SIG-M5 treated with dmso at 0.1 percent for 504 hours (cell line): ENCODE results near the gene CAPN11.

Experiments
- DNase-seq: peaks from one replicate; lab custom pipeline; 2025; ENCODE audit not compliant: unreplicated experiment; lab: John Stamatoyannopoulos, UW

CAPN11 gene

GRCh38 chr6:44158770-44159228, at the start of gene CAPN11:
Gene CAPN11, plus strand, starts transcription at chr6:44158820. Its CDS starts 29 bp downstream, at chr6:44158849.
- no peak for DNase-seq

DNA sequence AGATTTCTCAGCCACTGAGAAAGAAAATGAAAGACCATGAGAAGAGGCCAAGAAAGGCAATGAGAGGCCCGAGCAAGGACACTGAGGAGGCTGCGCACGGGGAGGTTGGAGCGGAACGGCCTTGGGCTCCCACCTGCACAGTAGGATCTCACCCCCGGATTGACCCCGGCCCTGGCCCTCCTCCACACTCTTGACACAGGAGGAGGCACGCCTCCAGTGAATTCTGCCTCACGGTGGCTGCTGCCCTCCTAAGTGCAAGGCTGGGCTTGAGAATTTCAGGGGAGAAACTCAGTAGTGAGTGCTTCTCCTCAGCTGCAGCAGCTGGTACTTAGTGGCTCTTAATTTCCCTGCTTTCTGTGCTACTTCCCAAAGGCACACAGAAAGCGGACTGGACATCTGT, 49.4 kb upstream of the CAPN11 start:
- no peak for DNase-seq

DNA sequence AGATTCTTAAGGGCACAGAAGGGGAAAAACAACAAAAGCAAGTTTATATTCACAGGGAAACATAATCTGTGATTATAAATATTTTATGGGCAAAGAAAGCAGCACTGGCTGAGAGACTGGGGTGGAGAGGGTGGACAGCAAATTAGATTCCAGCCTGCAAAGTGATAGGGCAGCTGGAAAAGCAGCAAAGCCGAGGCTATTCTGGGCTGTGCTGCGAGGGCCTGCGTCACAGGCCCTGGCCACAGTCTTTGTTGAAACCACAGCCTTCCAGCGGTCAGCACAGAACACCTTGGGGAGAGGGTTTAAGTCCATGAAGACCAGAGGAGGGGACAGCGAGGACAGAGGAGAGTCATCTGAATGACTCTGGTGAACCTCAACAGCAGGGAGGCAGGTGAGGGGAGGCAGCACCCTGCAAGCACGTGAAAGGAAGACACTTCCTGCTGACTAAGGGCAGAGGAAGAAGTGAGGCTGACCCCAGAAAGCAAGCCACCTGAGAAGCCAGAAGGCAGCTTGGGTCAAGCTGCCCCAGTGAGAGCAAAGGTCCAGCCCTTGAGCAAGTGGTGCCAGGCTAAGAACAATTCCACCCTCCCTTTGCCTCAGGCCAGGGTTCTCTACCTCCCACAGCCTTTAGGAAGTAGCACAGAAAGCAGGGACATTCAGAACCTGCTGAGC, 48.5 kb upstream of the CAPN11 start:
- no peak for DNase-seq

DNA sequence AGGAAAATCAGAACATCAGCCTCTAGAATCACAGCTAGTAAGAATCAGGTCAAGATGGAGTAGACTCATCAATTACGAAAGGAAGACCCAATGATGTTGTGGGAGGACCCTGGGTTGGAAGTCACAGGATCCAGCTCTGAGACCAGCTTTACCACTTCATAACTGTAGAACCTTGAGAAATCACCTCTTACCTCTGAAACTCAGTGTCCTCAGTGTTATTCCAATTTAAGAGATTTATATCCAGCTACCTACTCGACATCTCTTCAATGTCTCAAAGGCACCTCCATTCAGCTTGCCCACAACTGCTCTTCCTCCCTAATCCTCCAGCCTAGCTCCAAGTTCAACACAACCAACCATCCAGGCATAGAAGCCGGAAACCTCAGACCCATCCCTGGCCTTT, 47.7 kb upstream of the CAPN11 start:
- no peak for DNase-seq

DNA sequence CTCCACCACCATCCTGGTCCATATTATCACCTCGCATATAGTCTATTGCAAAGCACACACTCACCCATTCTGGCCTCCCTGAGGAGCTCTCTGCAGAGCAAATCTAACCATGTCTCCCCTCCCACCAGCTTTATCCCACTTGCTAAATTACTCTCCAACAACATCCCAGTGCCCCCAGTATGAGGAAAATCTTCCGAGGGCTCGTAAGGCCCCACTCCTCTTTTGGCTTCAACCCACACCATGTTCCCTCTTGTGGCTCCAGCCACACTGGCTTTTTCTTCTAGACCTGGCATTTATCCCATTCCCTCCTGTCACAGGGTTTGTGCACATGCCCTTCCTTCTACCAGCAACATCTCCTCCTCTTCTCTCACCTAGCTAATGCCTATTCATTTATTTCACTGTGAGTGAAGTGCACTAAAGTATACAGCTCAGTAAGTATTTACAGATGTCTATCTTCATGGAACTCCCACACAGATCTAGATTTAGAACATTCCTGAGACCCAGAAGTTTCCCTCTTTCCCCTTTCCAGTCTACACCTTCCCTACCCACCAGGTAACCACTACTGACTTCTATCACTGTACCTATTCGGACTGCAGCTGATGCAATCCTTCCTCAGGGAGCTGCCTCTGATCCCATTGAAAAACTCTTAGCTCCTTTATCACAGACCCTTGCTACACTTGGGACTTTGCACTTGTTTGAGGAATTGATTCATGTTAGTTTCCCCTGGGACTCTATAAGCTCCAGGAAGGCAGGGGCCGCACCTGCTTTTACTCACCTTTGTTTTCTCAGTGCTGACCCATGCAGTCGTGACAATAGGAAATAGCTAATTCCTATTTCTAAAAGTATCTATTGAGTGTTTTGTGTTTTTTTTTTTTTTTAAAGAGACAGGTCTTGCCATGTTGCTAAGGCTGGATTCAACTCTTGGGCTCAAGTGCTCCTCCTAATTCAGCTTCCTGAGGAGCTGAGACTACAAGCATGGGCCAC, 46.9 kb upstream of the CAPN11 start:
- no peak for DNase-seq

GRCh38 chr6:44113414-44113813, 45.2 kb upstream of the CAPN11 start:
- no peak for DNase-seq

DNA sequence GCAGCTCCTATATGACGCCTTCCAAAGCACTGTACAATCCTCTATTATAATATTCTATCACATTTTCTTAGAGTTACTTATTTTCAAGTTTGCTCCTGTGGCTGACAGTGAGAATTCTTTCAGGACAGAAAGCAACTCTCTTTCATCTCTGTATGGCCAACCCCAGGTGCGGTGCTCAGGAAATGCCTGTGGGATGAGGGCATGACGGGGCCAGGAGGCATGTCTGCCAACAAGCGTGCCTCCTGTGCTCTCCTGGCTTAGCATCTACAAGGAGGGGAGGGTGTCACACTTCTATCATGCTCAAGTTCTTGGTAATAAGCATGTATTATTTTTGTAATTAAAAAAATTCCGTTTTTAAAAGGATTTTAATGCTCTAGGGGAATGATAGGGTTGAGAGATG, 42.8 kb upstream of the CAPN11 start:
- no peak for DNase-seq

DNA sequence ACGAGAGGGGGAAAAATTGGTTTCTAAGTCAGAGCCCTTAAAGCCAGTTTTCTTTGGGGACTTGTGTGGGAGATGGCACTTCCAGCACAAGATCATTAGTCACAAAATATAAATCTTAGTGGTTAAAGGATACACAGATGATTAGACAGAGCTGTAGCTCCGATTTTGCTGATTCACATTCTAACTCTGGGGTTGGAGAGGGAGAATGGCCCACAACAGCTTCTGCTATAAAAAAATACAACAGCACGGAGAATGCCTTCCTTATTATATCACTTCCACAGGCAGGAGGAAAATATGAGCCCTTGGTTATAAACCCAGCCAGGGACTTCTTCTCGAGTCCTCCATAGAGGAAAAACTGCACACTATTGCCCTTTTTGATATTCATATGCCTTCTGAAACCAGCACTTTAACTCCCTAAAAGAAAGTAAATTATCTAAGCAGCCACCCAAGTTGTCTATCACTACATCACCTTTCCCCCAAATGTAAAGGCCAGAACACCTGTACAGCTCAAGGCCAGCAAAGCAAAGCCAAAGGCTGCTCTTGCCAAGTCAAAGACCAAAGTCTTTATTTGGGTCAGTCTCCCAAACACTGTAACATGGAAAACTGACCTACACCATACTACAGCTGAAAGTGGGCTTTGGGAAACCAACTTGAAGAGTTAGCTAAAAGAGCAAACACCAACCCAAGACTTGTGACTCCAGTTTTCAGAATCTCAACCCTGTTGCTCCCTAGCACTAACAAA, 41.8 kb upstream of the CAPN11 start:
- DNase-seq = no peak

GRCh38 chr6:44117397-44118128, 41.1 kb upstream of the CAPN11 start:
- no peak for DNase-seq

- no peak for DNase-seq
These were observed 38.8 kb upstream of the CAPN11 start for GRCh38 chr6:44119704-44120262.

- DNase-seq = no peak
These were observed 37.8 kb upstream of the CAPN11 start for GRCh38 chr6:44120692-44121443.

- no peak for DNase-seq
These were observed 35.8 kb upstream of the CAPN11 start for GRCh38 chr6:44122801-44123200.

- no peak for DNase-seq
These were observed 35.1 kb upstream of the CAPN11 start for GRCh38 chr6:44123544-44123943.

- peak; percentile 29 for DNase-seq
These were observed 32.1 kb upstream of the CAPN11 start for GRCh38 chr6:44126320-44127149.

- peak; percentile 65 for DNase-seq
These were observed 31.2 kb upstream of the CAPN11 start, which contains the start of the genes MRPL14 and TMEM63B for GRCh38 chr6:44127186-44128019. Gene MRPL14, minus strand, starts transcription at chr6:44127452. Its CDS starts 10,841 bp downstream, at chr6:44116611. Gene TMEM63B, plus strand, starts transcription at chr6:44127554. Its CDS starts 7,031 bp downstream, at chr6:44134585.

- no peak for DNase-seq
These were observed 30.4 kb upstream of the CAPN11 start for GRCh38 chr6:44128020-44128917.
